SK-MEL-5 (cell line): ENCODE measurements around the gene FKBP3. TPM values are rescaled to one million over a fixed set of nuclear protein-coding genes. Genes with fewer than 3 reads are reported as not detected.
"Not testable (repeated sequence)": the region's sequence is repeated elsewhere in the genome, so short reads cannot be mapped to it uniquely, and the experiment has no call there.

Experiments used
- DNase-seq: peaks from one replicate; pipeline ENCODE4 v3.0.0-alpha.2; 2016; ENCODE audit warnings: low read depth, low spot score
- in situ Hi-C: cut with HindIII; loops from 2 replicates; pipeline ENCODE4 v1.10.0; 2016; ENCODE audit warnings: low sequenced_read_pairs, high pct_unique_total_duplicates, low pct_unique_long_range_greater_than_20kb
- total RNA-seq: library from RNA; depleted of rRNA; stranded (reverse); fragments of >200 nt; shearing (Covaris generic); gene quantifications from 2 replicates; pipeline ENCODE4 v1.2.3, GENCODE V29; 2014

The FKBP3 gene
- total RNA-seq, 1 experiment from 2014 or later = 54.9 TPM

DNA sequence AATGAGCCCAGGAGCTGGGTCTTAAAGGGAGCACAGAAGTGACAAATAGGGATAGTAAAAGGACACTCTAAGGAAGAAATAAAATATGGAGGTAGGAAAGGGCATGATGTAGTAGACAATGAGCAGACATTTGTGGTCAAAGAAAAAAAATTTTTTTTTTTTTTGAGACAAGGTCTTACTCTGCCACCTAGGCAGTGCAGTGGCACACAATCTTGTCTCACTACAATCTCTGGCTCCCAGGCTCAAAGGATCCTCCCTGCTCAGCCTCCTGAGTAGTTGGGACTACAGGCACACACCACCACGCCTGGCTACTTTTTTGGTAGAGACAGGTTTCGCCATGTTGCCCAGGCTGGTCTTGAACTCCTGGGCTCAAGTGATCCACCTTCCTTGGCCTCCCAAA is 8.5 kb downstream of the FKBP3 start:
- no peak for DNase-seq
- in situ Hi-C loops = no loop called here

DNA sequence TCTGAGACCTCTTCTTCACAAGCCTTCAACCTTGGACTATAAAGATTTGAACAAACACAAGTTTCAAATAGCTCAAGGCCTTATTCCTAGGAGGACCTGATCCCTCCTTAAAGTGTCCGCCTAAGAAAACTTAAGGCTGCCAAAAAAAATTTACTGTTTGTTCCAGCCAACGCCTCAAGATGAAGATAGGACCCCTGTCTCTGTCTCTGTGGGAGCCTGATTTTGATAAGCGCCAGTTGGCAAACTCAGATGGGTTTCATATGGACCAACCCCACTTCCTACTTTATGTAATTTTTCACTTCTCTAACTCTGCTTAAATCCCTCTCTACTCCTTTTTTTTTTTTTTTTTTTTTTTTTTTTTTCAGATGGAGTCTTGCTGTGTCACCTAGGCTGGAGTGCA is 11.0 kb downstream of the FKBP3 start:
- DNase-seq = no peak
- in situ Hi-C loops = no loop called here

DNA sequence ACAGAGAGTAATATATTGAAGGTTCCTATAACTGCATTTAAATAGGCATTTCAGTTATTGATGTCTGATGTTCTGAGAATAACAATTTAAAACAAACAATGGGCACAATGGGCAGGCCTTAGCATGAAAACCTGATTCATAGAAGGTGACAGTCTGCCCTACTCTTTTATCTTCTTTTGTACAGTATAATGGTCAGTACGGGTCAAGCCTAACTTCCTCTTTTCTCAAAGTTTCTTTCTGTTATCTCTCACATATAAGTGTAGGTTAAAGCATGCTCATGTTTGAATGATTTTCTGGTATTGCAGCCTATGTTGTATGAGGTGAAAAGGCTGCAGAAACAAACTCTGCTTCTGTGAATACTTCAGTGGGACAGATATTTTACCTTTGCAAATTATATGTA is 14.2 kb downstream of the FKBP3 start:
- DNase-seq = no peak
- in situ Hi-C loops = no loop called here

DNA sequence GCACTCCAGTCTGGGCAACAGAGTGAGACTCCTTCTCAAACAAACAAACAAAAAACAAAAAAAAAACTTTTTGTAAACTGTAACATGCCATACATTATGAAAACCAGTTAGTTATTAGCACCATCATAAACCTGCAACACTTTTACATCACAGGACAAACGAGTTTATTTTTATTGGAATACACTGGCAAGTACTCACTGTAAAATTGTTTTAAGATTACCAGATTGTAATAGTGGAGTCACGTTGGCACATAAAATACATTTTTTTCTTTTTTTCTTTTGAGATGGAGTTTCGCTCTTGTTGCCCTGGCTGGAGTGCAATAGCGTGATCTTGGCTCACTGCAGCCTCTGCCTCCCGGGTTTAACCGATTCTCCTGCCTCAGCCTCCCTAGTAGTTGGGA is 15.7 kb downstream of the FKBP3 start:
- in situ Hi-C loops = no loop called here
- no peak for DNase-seq

DNA sequence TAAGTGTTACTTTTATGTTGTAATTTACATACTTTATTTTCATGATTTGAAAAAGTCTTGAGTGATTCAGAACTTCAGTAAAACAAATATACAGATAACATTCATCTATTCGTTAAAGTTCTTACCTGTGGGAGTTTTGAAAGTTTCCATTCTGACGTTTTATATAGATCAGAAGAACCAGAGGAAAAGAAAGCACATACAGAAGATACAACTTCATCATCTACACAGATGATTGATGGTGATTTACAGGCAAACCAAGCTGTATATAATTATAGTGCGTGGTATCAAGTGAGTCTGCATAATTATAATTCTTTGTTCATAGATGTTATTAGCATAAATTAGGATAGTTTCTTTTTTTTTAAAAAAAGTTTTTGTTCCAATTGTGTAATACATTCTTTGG is 20.0 kb downstream of the FKBP3 start:
- in situ Hi-C loops = no loop called here
- DNase-seq = no peak

DNA sequence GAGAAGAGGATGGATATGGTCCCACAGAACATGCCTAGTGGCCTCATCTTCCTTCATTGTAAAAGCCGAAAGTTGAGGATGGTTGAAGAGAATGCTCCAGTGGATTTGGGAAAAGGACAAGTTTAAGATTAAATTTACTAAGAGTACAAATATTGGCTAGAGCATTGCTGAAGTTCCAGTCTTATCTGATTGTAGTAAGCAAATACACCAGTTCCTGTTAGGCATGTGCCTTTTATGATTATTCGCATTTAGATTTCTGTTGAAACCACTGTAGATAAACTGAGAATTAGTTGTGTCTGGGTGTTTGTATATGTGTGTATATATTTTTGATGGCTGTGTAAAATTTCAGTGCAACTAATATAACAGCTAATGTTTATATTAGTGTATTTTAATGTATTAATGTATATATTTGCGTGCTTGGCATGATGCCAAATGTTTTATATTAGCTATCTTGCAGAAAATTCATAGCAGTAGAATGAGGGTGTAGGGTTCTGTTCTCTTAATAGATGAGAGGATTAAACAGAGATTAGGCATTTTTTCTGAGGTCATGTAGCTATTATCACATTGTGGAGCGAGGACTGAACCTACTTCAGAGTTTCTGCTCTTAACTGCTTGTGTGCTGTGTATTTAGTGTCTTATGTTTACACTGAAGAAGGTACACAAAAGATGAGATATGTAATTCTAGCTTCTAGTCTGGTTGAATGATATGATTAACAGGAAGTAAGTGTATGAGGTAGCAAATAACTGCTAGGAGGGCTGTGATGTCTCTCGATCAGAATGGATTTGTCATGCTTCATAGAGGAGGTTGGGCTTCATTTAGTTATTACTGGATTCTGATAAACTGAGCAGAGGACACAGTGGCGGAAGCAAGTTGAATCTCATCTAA is 21.1 kb downstream of the FKBP3 start:
- in situ Hi-C loops = no loop called here

DNA sequence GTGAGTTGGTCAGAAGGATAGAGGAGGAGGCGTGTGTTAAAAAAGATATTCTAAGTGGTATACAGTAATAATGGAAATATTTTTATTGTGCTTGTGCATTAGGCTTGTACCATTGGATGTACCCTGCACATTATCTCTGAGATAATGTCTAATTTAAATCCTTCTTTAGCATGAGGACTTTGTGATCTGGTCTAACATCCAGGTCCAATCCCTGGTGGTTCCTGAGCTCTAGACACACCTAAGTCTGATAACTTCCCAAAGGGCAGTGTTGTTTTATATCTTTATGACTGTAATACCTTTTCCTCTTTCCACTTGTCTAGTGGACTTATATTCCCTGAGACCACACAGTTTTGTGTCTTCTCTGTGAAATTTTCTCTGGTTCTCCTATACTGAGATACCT is 29.7 kb downstream of the FKBP3 start:
- in situ Hi-C loops = no loop called here
- no peak for DNase-seq

More for the DNA sequence above, 21.1 kb downstream of the FKBP3 start:
- no peak for DNase-seq

DNA sequence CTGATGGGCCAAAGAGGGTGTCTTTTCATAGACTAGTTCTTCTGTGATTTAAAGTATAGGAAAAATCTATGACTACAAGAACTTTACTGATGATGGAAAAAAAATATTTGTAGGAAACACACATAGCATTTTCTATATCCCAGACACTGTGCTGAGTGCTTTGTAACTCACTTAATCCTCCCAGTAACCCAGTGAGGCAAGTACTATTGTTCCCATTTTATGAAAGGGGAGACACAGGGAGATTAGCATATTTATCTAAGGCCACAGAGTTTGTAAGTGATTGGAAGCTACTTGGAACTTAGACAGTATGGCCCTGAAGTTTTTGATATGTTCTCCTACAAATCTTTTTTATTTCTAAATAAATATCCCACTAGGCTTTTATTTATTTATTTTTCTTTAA is 30.5 kb downstream of the FKBP3 start:
- no peak for DNase-seq
- in situ Hi-C loops = no loop called here

DNA sequence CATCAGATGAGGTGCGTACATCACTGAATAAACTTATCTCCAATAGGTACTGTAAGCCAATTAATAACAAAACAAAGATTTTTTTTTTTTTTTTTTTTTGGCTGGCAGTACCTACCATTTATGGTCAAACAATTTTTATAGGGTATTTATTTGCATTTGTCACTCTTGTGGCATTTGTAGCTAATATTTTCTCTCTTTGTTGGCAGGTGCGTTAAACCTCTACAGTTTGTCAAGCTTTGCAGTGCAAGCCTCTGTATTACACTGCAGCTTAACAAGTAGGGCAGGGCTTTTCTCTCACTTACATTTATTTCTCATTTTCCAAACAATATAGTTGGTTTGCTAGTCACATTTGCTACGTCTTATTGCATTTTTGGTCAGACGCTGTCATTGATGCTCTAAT is 38.1 kb downstream of the FKBP3 start:
- no peak for DNase-seq
- in situ Hi-C loops = no loop called here

DNA sequence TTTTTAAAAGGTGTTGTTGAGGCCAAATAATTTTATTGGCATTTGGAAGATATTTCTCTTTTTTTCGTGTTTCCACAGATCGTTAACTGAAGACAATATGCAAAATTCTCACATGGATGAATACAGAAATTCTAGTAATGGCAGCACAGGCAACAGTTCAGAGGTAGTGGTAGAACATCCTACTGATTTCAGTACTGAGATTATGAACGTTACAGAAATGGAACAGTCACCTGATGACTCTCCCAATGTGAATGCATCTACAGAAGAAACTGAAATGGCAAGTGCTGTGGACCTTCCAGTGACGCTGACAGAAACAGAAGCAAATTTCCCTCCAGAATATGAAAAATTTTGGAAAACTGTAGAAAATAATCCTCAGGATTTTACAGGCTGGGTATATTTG is 39.1 kb downstream of the FKBP3 start:
- in situ Hi-C loops = no loop called here
- DNase-seq = no peak

DNA sequence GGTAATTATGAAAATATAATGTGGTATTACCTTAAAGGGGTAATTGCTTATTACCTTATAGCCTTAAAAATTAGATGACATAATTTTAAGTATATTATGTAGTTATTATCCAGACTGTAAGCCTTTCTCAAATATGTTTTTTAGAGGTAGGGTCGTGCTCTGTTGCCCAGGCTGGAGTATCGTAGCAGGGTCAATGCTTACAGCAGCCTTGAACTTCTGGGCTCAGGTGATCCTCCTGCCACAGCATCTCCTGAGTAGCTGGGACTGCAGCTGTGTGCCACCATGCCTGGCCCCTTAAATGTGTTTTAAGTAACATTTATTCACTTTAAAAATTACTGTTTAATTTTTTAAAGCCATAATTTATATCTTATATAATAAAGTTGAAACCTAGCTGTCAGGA is 40.0 kb downstream of the FKBP3 start:
- DNase-seq = no peak

DNA sequence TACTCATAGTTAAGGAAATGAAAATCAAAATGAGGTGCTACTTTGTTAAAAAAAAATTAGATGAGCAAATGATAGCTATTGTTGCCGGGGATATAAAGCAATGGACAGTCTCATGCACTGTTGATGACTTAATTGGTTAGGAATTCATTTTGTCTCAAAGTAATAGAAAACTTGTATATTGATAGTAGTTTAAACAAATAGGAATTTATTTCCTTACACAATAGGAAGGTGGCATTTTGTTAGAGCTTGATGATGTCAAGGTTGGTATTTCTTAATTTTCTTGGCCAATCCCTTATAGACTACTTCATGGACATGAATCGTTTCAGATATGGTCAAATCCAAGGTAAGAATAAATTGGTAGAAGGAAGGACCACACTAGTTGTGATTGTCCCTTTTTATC is 42.6 kb downstream of the FKBP3 start:
- in situ Hi-C loops = no loop called here
- DNase-seq = no peak

More for the DNA sequence above, 40.0 kb downstream of the FKBP3 start:
- in situ Hi-C loops = no loop called here

DNA sequence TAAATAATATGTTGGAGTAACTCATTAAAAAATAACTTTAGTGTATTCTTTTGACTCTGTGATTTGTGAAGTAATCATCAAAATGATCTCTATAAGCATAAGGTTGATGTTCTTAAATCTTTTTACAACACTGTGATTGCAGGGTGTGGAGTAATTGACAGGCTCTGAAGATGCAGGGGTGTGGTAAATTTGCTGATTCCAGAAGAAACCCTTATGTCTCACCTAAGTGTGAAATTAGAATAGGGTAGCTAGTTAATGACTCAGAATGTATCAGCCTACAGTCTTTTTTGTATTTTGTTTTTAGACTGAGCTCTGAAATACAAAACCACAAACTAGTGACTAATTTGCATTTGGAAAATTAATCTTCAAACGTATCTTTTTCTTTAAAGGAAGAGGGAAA is 44.5 kb downstream of the FKBP3 start:
- DNase-seq = no peak
- in situ Hi-C loops = no loop called here

DNA sequence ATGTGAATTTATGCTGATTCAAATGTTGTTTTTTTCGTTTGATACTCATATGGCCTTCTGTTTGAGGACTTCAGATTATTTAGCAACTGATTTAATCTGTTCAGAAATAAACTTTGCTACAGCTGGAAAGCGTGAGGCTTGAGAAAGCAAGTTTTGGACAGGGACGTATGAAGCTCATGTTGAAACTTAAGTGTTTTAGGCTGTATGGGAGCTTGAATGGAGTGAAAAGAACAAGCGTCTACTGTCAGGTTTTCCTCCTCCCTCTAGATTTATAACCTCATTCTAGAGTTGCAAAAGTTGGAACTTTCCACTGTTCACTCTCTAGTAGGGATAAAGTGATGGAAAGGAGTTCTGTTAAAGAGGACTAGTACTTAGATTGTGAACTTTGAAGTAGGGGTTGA is 49.3 kb downstream of the FKBP3 start:
- peak; percentile 14 for DNase-seq
- in situ Hi-C loops = no loop called here

DNA sequence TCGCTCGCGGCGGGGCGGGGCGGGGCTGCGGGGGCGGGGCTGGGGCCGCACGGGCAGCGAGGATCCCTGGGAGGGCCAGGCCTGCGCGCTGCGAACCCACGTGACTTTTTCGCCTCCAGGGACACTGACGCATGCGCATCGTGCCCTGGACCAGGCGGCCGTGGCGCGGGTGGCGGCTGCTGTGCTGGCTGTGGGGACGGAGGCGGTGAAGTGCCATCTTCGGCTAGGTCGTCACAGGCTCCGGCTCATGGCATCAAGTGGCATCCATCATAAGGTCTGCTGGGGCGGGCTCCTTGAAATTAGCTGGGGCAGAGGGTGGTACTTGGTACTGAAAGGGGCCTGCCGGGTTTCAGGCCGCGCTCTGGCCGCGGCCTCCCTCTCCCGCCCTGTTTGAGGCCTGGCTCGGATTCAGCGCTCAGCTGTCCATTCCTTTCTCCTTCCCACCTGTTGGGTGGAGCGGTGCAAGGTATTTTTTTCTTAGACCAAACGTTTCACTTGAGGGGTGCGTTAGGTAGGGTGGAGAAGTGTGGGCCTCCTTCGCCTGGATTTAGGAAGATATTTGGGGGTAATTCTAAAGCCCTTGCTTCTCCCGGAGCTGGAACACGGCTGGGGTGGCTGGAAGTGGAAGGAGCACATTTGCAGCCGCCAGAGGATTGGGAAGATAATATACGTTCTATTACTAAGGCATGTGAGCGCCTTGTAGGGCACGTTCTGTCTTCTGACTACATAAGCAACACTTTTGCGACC is 50.1 kb downstream of the FKBP3 start, which contains the start of gene PRPF39:
PRPF39 (plus strand) TSS at position 141 of the 747 bp plus-strand sequence. CDS start 11,124 bp downstream, outside the sequence.
- in situ Hi-C loops = no loop called here
- peak; percentile 90 for DNase-seq

DNA sequence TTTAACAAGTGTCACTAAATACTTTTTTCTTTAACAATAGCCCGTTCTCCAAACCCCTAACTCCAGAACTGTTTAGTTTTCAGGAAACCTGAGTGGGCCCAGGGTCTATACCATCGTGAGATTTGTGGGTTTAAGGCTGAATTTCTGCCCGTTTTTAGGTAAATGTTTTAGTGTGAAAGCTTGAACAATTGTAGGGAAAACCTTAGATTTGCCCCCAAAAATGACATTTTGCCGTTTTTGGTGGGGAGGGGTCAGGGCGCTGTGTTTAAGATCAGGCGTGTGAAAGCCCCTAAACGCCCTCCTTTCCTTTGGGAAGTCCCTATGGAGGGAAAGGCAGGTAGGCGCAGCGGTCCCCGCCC is 50.7 kb downstream of the FKBP3 start:
- in situ Hi-C loops = no loop called here
- DNase-seq = no peak

DNA sequence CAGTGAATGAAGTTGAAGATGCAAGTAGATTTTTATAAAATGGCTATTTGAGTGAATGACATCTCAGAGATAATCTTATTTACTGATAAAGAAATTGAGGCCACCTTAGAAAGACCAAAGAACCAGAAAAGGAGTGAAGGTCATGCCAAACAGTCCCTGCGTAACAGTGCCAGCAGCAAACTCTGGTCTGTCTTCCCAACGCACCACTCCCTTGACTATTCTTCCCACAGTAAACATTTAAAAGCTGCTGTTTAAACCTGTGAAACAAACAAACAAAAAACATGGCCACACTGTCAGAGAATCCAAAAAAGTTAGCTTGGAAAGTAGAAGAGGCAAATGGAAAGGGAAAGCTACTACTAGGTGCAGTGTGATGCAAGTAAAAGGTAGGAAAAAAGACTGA is 51.9 kb downstream of the FKBP3 start:
- in situ Hi-C loops = no loop called here
- DNase-seq = no peak

DNA sequence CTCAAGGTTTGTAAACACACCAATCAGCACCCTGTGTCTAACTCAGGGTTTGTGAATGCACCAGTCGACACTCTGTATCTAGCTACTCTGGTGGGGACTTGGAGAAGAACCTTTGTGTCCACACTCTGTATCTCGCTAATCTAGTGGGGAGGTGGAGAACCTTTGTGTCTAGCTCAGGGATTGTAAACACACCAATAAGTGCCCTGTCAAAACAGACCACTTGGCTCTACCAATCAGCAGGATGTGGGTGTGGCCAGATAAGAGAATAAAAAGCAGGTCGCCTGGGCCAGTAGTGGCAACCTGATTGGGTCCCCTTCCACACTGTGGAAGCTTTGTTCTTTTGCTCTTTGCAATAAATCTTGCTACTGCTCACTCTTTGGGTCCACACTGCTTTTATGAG is 53.2 kb downstream of the FKBP3 start:
- in situ Hi-C loops, DNase-seq: not testable (repeated sequence)
